CD4-positive, alpha-beta T cell (primary cell): ENCODE results near the gene LRP1B. TPM values are rescaled to one million over a fixed set of nuclear protein-coding genes. Genes with fewer than 3 reads are reported as not detected.

Source experiments
- ATAC-seq: fragments of 200-7000 bp; cut with Tn5 transposase; one replicate; pipeline ENCODE4 v1.10.0; 2022; ENCODE audit warnings: mild to moderate bottlenecking; ENCODE audit not compliant: poor library complexity
- CTCF ChIA-PET: fragments of 350-600 bp; sonication (Branson Sonifier 250); formaldehyde crosslinking; loops from one replicate; lab custom pipeline; 2021; ENCODE audit warnings: antibody characterized with exemption, inconsistent platforms; lab: Charles Lee
- POLR2A ChIA-PET: fragments of 350-600 bp; sonication (Branson Sonifier 250); formaldehyde crosslinking; loops from one replicate; lab custom pipeline; 2021; ENCODE audit warnings: antibody characterized with exemption, inconsistent platforms; lab: Charles Lee
- DNase-seq, 14 experiments: peaks; one replicate each; pipeline ENCODE4 v3.0.0-alpha.2; 2013 to 2020; ENCODE audit warnings: mixed read lengths in 2 of 14
- H3K27ac ChIP-seq, 2 donors: one replicate each; pipeline versions ENCODE4 v1.5.1 to v1.7.0; 2013; ENCODE audit warnings: low read length in 2 of 2, low read depth in 1 of 2, mild to moderate bottlenecking in 1 of 2
- H3K27me3 ChIP-seq, 2 experiments: 1 replicate in 1 of 2; 2 replicates in 1 of 2; pipeline versions ENCODE4 v1.6.1 to v1.7.0; 2013; ENCODE audit warnings: low read length in 2 of 2, control low read depth in 1 of 2, mild to moderate bottlenecking in 1 of 2, moderate library complexity in 1 of 2; ENCODE audit not compliant: insufficient read depth in 2 of 2, control insufficient read depth in 1 of 2
- H3K36me3 ChIP-seq: one replicate; pipeline ENCODE4 v1.6.1; 2013; ENCODE audit warnings: low read length, control low read depth; ENCODE audit not compliant: insufficient read depth
- H3K4me1 ChIP-seq: one replicate; pipeline ENCODE4 v1.6.1; 2013; ENCODE audit warnings: low read length, control low read depth; ENCODE audit not compliant: insufficient read depth
- H3K4me3 ChIP-seq: one replicate; pipeline ENCODE4 v1.5.1; 2013; ENCODE audit warnings: mild to moderate bottlenecking, low read length, moderate library complexity
- H3K9me3 ChIP-seq, 2 experiments: 1 replicate in 1 of 2; 2 replicates in 1 of 2; pipeline versions ENCODE4 v1.6.1 to v1.7.0; 2013; ENCODE audit warnings: low read length in 2 of 2, mild to moderate bottlenecking in 2 of 2, control low read depth in 1 of 2, moderate library complexity in 1 of 2; ENCODE audit not compliant: control insufficient read depth in 1 of 2, insufficient read depth in 1 of 2
- H3K27ac Mint-ChIP-seq: one replicate; pipeline ENCODE4 v1.8.0; 2020; ENCODE audit warnings: mixed read lengths
- H3K27me3 Mint-ChIP-seq: one replicate; pipeline ENCODE4 v1.8.0; 2021; ENCODE audit warnings: mixed read lengths
- H3K36me3 Mint-ChIP-seq: one replicate; pipeline ENCODE4 v1.8.0; 2021; ENCODE audit warnings: low read depth, mixed read lengths
- H3K4me1 Mint-ChIP-seq: one replicate; pipeline ENCODE4 v1.8.0; 2021; ENCODE audit warnings: low read depth, mixed read lengths
- H3K4me3 Mint-ChIP-seq: one replicate; pipeline ENCODE4 v1.8.0; 2020; ENCODE audit warnings: mild to moderate bottlenecking, mixed read lengths
- H3K9me3 Mint-ChIP-seq: one replicate; pipeline ENCODE4 v1.8.0; 2020; ENCODE audit warnings: mixed read lengths
- CTCF ChIP-seq: fragments of 200-600 bp; IDR thresholded peaks from one replicate; pipeline ENCODE4 v1.8.0; 2022; ENCODE audit warnings: antibody characterized with exemption, mild to moderate bottlenecking
- intact Hi-C, 2 experiments: fragments of 100-400 bp; cut with DNase I in 1 of 2; cut with micrococcal nuclease in 1 of 2; formaldehyde crosslinking; loops; one replicate each; pipeline versions ENCODE4 v1.15.1 to v1.9.0; 2023 to 2025; cut with DNase I, micrococcal nuclease
- total RNA-seq, 174 experiments: library from RNA in 2 of 174; stranded (reverse) in 2 of 174; gene quantifications; one replicate each; pipeline ENCODE4 v1.2.3 and lab custom pipeline; 2021 to 2026

LRP1B gene
- total RNA-seq, 2 experiments from 2014 or later: not detected

GRCh38 chr2:142037066-142037465, 93.8 kb downstream of the LRP1B start:
- Mint-ChIP-seq H3K36me3 (no peaks in the 10 kb centered on the region), H3K9me3 (peaks cover 10% of the 10 kb centered on the region), H3K4me3 (no peak overlapping the region), H3K27me3 (no peaks in the 10 kb centered on the region), H3K27ac (no peak overlapping the region), H3K4me1 (no peaks in the 10 kb centered on the region)
- ChIA-PET CTCF (no interaction called here), POLR2A (no interaction called here)
- H3K4me3 ChIP-seq: no peak overlapping the region
- ATAC-seq (no peak), DNase-seq (no peak)
- H3K4me1 ChIP-seq: no peaks in the 10 kb centered on the region
- no peak for TF ChIP-seq CTCF
- no peaks in the 10 kb centered on the region for H3K27me3 ChIP-seq
- intact Hi-C loops: no loop called here
- H3K27ac ChIP-seq: no peak overlapping the region
- H3K9me3 ChIP-seq: no peaks in the 10 kb centered on the region
- H3K36me3 ChIP-seq: no peaks in the 10 kb centered on the region

- CTCF ChIA-PET: interaction anchor here (1.3 kb wide), 1 partner anchor 9 kb away, joined by 3 read pairs; no protein-coding TSS in a partner anchor
Measured at GRCh38 chr2:142033393-142033792, 97.4 kb downstream of the LRP1B start.

GRCh38 chr2:142031656-142032055, 99.2 kb downstream of the LRP1B start:
- H3K36me3 ChIP-seq: no peaks in the 10 kb centered on the region
- Mint-ChIP-seq H3K27ac (no peak overlapping the region), H3K36me3 (no peaks in the 10 kb centered on the region), H3K27me3 (no peaks in the 10 kb centered on the region), H3K9me3 (peaks cover 13% of the 10 kb centered on the region), H3K4me1 (no peaks in the 10 kb centered on the region), H3K4me3 (no peak overlapping the region)
- no peaks in the 10 kb centered on the region for H3K4me1 ChIP-seq
- H3K9me3 ChIP-seq: no peaks in the 10 kb centered on the region
- ATAC-seq (no peak), DNase-seq (no peak)
- intact Hi-C loops: no loop called here
- no peak overlapping the region for H3K4me3 ChIP-seq
- ChIA-PET POLR2A (no interaction called here), CTCF (no interaction called here)
- no peak overlapping the region for H3K27ac ChIP-seq
- H3K27me3 ChIP-seq: no peaks in the 10 kb centered on the region
- TF ChIP-seq CTCF: no peak

More at GRCh38 chr2:142033393-142033792, 97.4 kb downstream of the LRP1B start:
- Histone ChIP-seq H3K36me3 (no peaks in the 10 kb centered on the region), H3K9me3 (no peaks in the 10 kb centered on the region), H3K27me3 (no peaks in the 10 kb centered on the region), H3K27ac (no peak overlapping the region), H3K4me1 (no peaks in the 10 kb centered on the region), H3K4me3 (no peak overlapping the region)
- H3K4me1 Mint-ChIP-seq: no peaks in the 10 kb centered on the region
- no peaks in the 10 kb centered on the region for H3K36me3 Mint-ChIP-seq
- H3K9me3 Mint-ChIP-seq: peaks cover 13% of the 10 kb centered on the region
- POLR2A ChIA-PET: no interaction called here
- intact Hi-C loops: no loop called here
- no peaks in the 10 kb centered on the region for H3K27me3 Mint-ChIP-seq
- no peak for TF ChIP-seq CTCF
- no peak overlapping the region for H3K27ac Mint-ChIP-seq
- DNase-seq: no peak
- H3K4me3 Mint-ChIP-seq: no peak overlapping the region
- no peak for ATAC-seq
